HG02938 (cell line): ENCODE data around the gene SLC17A8.
"Not testable (repeated sequence)": the region's sequence is repeated elsewhere in the genome, so short reads cannot be mapped to it uniquely, and the experiment has no call there.

Source experiments
- ATAC-seq: cut with Tn5 transposase; IDR thresholded peaks from one replicate; pipeline ENCODE4 v1.9.1; 2021; ENCODE audit warnings: mild to moderate bottlenecking, moderate library complexity; ENCODE audit not compliant: unreplicated experiment

SLC17A8 gene

GRCh38 chr12:100422646-100423045 lies 65.8 kb downstream of the SLC17A8 start:
- no peak for ATAC-seq

GRCh38 chr12:100426145-100426544 lies 69.3 kb downstream of the SLC17A8 start:
- no peak for ATAC-seq

GRCh38 chr12:100427078-100427477 lies 70.2 kb downstream of the SLC17A8 start:
- no peak for ATAC-seq

GRCh38 chr12:100430251-100430650 lies 73.4 kb downstream of the SLC17A8 start:
- ATAC-seq: not testable (repeated sequence)

GRCh38 chr12:100433701-100434100 lies 76.8 kb downstream of the SLC17A8 start:
- no peak for ATAC-seq

GRCh38 chr12:100434177-100434576 lies 77.3 kb downstream of the SLC17A8 start:
- no peak for ATAC-seq

GRCh38 chr12:100435957-100436356 lies 79.1 kb downstream of the SLC17A8 start:
- ATAC-seq: no peak

- no peak for ATAC-seq
These were observed 80.4 kb downstream of the SLC17A8 start for GRCh38 chr12:100437038-100437841.

GRCh38 chr12:100439797-100440196 lies 82.9 kb downstream of the SLC17A8 start:
- ATAC-seq: no peak

GRCh38 chr12:100442403-100442802 lies 85.5 kb downstream of the SLC17A8 start:
- ATAC-seq: no peak

- no peak for ATAC-seq
These were observed 86.6 kb downstream of the SLC17A8 start for GRCh38 chr12:100443434-100443833.

GRCh38 chr12:100445081-100445481 lies 88.2 kb downstream of the SLC17A8 start:
- no peak for ATAC-seq

GRCh38 chr12:100447381-100447780 lies 90.5 kb downstream of the SLC17A8 start:
- ATAC-seq: no peak

GRCh38 chr12:100448656-100449055 lies 91.8 kb downstream of the SLC17A8 start:
- no peak for ATAC-seq

- no peak for ATAC-seq
These were observed 93.9 kb downstream of the SLC17A8 start for GRCh38 chr12:100450735-100451134.

GRCh38 chr12:100453951-100454350 lies 97.1 kb downstream of the SLC17A8 start:
- ATAC-seq: no peak

GRCh38 chr12:100455896-100456295 lies 99.0 kb downstream of the SLC17A8 start:
- no peak for ATAC-seq

- ATAC-seq: no peak
These were observed 101.3 kb downstream of the SLC17A8 start for GRCh38 chr12:100458191-100458590.

- no peak for ATAC-seq
These were observed 103.8 kb downstream of the SLC17A8 start for GRCh38 chr12:100460702-100461101.

GRCh38 chr12:100461330-100461973 lies 104.6 kb downstream of the SLC17A8 start:
- ATAC-seq: no peak

- ATAC-seq: no peak
These were observed 106.8 kb downstream of the SLC17A8 start for GRCh38 chr12:100463661-100464060.

GRCh38 chr12:100464529-100464928 lies 107.7 kb downstream of the SLC17A8 start:
- ATAC-seq: no peak
